H9 (cell line): ENCODE results near the gene SLC9B1. TPM values are rescaled to one million over a fixed set of nuclear protein-coding genes. Genes with fewer than 3 reads are reported as not detected.

Experiments
- DNase-seq: peaks from one replicate; pipeline ENCODE4 v3.0.0-alpha.2; 2017
- H2AFZ ChIP-seq: one replicate; pipeline ENCODE4 v1.6.1; 2013; ENCODE audit warnings: mild to moderate bottlenecking, low read length, control low read depth, moderate library complexity
- H2AK5ac ChIP-seq: 2 replicates; pipeline ENCODE4 v1.6.1; 2013; ENCODE audit warnings: low read length, control low read depth, mixed read lengths; ENCODE audit not compliant: insufficient read length
- H2BK120ac ChIP-seq: one replicate; pipeline ENCODE4 v1.6.1; 2013; ENCODE audit warnings: low read depth, mild to moderate bottlenecking, low read length, control low read depth, inconsistent platforms; ENCODE audit not compliant: poor library complexity, severe bottlenecking
- H2BK12ac ChIP-seq: 2 replicates; pipeline ENCODE4 v1.6.1; 2013; ENCODE audit warnings: low read length, control low read depth, mixed read lengths, low read depth; ENCODE audit not compliant: insufficient read length
- H2BK15ac ChIP-seq: 2 replicates; pipeline ENCODE4 v1.6.1; 2013; ENCODE audit warnings: low read depth, low read length, control low read depth
- H2BK20ac ChIP-seq: one replicate; pipeline ENCODE4 v1.6.1; 2013; ENCODE audit warnings: low read depth, mild to moderate bottlenecking, low read length, control low read depth, inconsistent platforms; ENCODE audit not compliant: poor library complexity, severe bottlenecking
- H2BK5ac ChIP-seq: 2 replicates; pipeline ENCODE4 v1.6.1; 2013; ENCODE audit warnings: low read length, control low read depth, mixed read lengths; ENCODE audit not compliant: insufficient read length
- H3K14ac ChIP-seq: 2 replicates; pipeline ENCODE4 v1.6.1; 2013; ENCODE audit warnings: low read length, control low read depth; ENCODE audit not compliant: insufficient read depth
- H3K18ac ChIP-seq: 2 replicates; pipeline ENCODE4 v1.6.1; 2013; ENCODE audit warnings: low read depth, mild to moderate bottlenecking, mixed read lengths, low read length, control low read depth; ENCODE audit not compliant: insufficient read length
- H3K23ac ChIP-seq: 2 replicates; pipeline ENCODE4 v1.6.1; 2013; ENCODE audit warnings: low read length, control low read depth, mixed read lengths, low read depth; ENCODE audit not compliant: insufficient read length
- H3K23me2 ChIP-seq: 2 replicates; pipeline ENCODE4 v1.6.1; 2013; ENCODE audit warnings: low read depth, mild to moderate bottlenecking, mixed read lengths, low read length, control low read depth; ENCODE audit not compliant: insufficient read length, poor library complexity, severe bottlenecking
- H3K27ac ChIP-seq: 2 replicates; pipeline ENCODE4 v1.5.1; 2013; ENCODE audit warnings: low read length, control low read depth, mixed read lengths, low read depth; ENCODE audit not compliant: insufficient read length
- H3K27me3 ChIP-seq: 2 replicates; pipeline ENCODE4 v1.6.1; 2013; ENCODE audit warnings: low read length, control low read depth, inconsistent platforms; ENCODE audit not compliant: insufficient read depth
- H3K4ac ChIP-seq: 2 replicates; pipeline ENCODE4 v1.6.1; 2013; ENCODE audit warnings: low read depth, mild to moderate bottlenecking, control low read depth, inconsistent platforms, low read length, moderate library complexity
- H3K4me1 ChIP-seq: 2 replicates; pipeline ENCODE4 v1.6.1; 2013; ENCODE audit warnings: low read length, control low read depth, inconsistent platforms; ENCODE audit not compliant: insufficient read depth
- H3K4me2 ChIP-seq: 2 replicates; pipeline ENCODE4 v1.6.1; 2013; ENCODE audit warnings: low read length, control low read depth, mixed read lengths; ENCODE audit not compliant: insufficient read length, insufficient read depth
- H3K56ac ChIP-seq: 2 replicates; pipeline ENCODE4 v1.6.1; 2013; ENCODE audit warnings: low read depth, mild to moderate bottlenecking, mixed read lengths, low read length, control low read depth; ENCODE audit not compliant: insufficient read length
- H3K79me1 ChIP-seq: 2 replicates; pipeline ENCODE4 v1.6.1; 2013; ENCODE audit warnings: low read depth, mild to moderate bottlenecking, moderate library complexity, low read length, control low read depth, inconsistent platforms; ENCODE audit not compliant: insufficient read depth, poor library complexity, severe bottlenecking
- H3K79me2 ChIP-seq: 2 replicates; pipeline ENCODE4 v1.6.1; 2013; ENCODE audit warnings: low read length, control low read depth, inconsistent platforms; ENCODE audit not compliant: insufficient read depth
- H3K9ac ChIP-seq: 2 replicates; pipeline ENCODE4 v1.6.1; 2013; ENCODE audit warnings: low read length, control low read depth, mixed read lengths; ENCODE audit not compliant: insufficient read length; ENCODE audit errors: extremely low read depth
- H3K9me3 ChIP-seq: one replicate; pipeline ENCODE4 v1.6.1; 2013; ENCODE audit warnings: low read depth, low read length, inconsistent platforms; ENCODE audit not compliant: control insufficient read depth
- H3T11ph ChIP-seq: one replicate; pipeline ENCODE4 v1.6.1; 2013; ENCODE audit warnings: mild to moderate bottlenecking, low read length, control low read depth, inconsistent platforms
- H4K20me1 ChIP-seq: one replicate; pipeline ENCODE4 v1.6.1; 2013; ENCODE audit not compliant: control insufficient read depth, insufficient read length, insufficient read depth
- H4K5ac ChIP-seq: 2 replicates; pipeline ENCODE4 v1.6.1; 2013; ENCODE audit warnings: low read depth, mild to moderate bottlenecking, mixed read lengths, low read length, control low read depth; ENCODE audit not compliant: insufficient read length
- H4K8ac ChIP-seq: replicated peaks from 2 replicates; pipeline ENCODE4 v1.6.1; 2013; ENCODE audit warnings: low read length, control low read depth, mixed read lengths, low read depth; ENCODE audit not compliant: insufficient read length
- H4K91ac ChIP-seq: 2 replicates; pipeline ENCODE4 v1.6.1; 2013; ENCODE audit warnings: low read depth, mild to moderate bottlenecking, moderate library complexity, mixed read lengths, low read length, control low read depth; ENCODE audit not compliant: insufficient read length
- H3K27ac Mint-ChIP-seq, 3 experiments: 2 replicates in 2 of 3; 3 replicates in 1 of 3; pipeline ENCODE4 v1.8.0; 2020 to 2021; ENCODE audit warnings: mixed read lengths in 3 of 3, mild to moderate bottlenecking in 1 of 3, moderate library complexity in 1 of 3
- H3K27me3 Mint-ChIP-seq: 2 replicates; pipeline ENCODE4 v1.8.0; 2021; ENCODE audit warnings: low read depth, mild to moderate bottlenecking, moderate library complexity, mixed read lengths
- H3K36me3 Mint-ChIP-seq, 3 experiments: 2 replicates in 2 of 3; 3 replicates in 1 of 3; pipeline ENCODE4 v1.8.0; 2020 to 2021; ENCODE audit warnings: low read depth in 3 of 3, mixed read lengths in 3 of 3; ENCODE audit not compliant: insufficient read depth in 1 of 3
- H3K4me1 Mint-ChIP-seq, 2 experiments: 2 replicates each; pipeline ENCODE4 v1.8.0; 2020; ENCODE audit warnings: mixed read lengths in 2 of 2
- H3K4me3 Mint-ChIP-seq, 2 experiments: 2 replicates in 1 of 2; 3 replicates in 1 of 2; pipeline ENCODE4 v1.8.0; 2020 to 2021; ENCODE audit warnings: mild to moderate bottlenecking in 2 of 2, mixed read lengths in 2 of 2, moderate library complexity in 1 of 2
- H3K9me3 Mint-ChIP-seq, 2 experiments: 2 replicates in 1 of 2; 3 replicates in 1 of 2; pipeline ENCODE4 v1.8.0; 2020; ENCODE audit warnings: mild to moderate bottlenecking in 2 of 2, mixed read lengths in 2 of 2, moderate library complexity in 1 of 2
- WGBS: extraction: QIAGEN DNeasy Blood & Tissue Kit; methylation state at CpG from one replicate; pipeline ENCODE4 v1.1.7; 2013; ENCODE audit warnings: missing lambda C conversion rate, low lambda C conversion rate, mixed read lengths; ENCODE audit not compliant: insufficient read length; ENCODE audit errors: extremely low coverage; 5-methylcytosine and 5-hydroxymethylcytosine counted together
- total RNA-seq: library from RNA; stranded (reverse); gene quantifications from 2 replicates; pipeline ENCODE4 v1.2.1, GENCODE V29; 2021
- TF ChIP-seq, protein P1 (sequence below): fragments of 200-600 bp; sonication (generic); conservative IDR thresholded peaks from 3 replicates; pipeline ENCODE4 v1.8.0; 2021; ENCODE audit warnings: antibody characterized with exemption, mild to moderate bottlenecking

SLC9B1 gene
- total RNA-seq, 1 experiment from 2014 or later, result 0.59 TPM

DNA sequence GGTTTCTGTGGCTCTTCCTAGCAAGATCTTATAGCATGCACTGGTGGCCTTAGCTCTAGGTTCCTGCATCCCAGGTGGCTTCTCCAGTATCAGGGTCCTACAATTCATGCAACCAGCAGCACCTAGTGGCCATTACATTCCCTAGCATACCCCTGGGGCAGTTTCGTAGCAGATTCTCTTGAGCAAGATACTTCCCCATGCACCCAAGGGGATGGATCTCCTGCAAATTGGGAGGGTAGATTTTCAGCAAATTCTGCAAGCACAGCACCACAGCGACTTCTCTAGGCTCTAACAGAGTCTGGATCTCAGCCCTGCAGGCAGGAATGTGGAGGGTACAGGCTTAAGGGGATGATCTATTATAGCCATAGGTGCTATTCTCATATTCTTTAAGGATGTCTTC, 13.1 kb upstream of the SLC9B1 start:
- H3K4me1 Mint-ChIP-seq, result no peaks in the 10 kb centered on the region

More for the DNA sequence above, 13.1 kb upstream of the SLC9B1 start:
- H2BK5ac ChIP-seq, result no peak overlapping the region
- H3K9ac ChIP-seq, result no peak overlapping the region
- no peak overlapping the region for H3K23ac ChIP-seq
- no peaks in the 10 kb centered on the region for H3K27me3 ChIP-seq
- no peak overlapping the region for H2BK12ac ChIP-seq
- H2BK120ac ChIP-seq, result no peak overlapping the region
- H4K91ac ChIP-seq, result no peak overlapping the region
- no peak overlapping the region for H3T11ph ChIP-seq
- H3K56ac ChIP-seq, result no peak overlapping the region
- H3K4ac ChIP-seq, result no peak overlapping the region
- Mint-ChIP-seq H3K27ac (no peak overlapping the region), H3K36me3 (no peaks in the 10 kb centered on the region), H3K9me3 (no peaks in the 10 kb centered on the region), H3K4me3 (no peak overlapping the region), H3K27me3 (no peaks in the 10 kb centered on the region; the same call in 1 of the 2 replicates)
- peak; percentile 77 for DNase-seq
- H4K8ac ChIP-seq, result no peak overlapping the region
- no peak overlapping the region for H3K18ac ChIP-seq
- H4K20me1 ChIP-seq, result no peaks in the 10 kb centered on the region
- no peak overlapping the region for H3K14ac ChIP-seq
- H3K9me3 ChIP-seq, result no peaks in the 10 kb centered on the region
- H3K79me1 ChIP-seq, result no peaks in the 10 kb centered on the region
- no peaks in the 10 kb centered on the region for H3K4me1 ChIP-seq
- H3K79me2 ChIP-seq, result no peaks in the 10 kb centered on the region
- no peak overlapping the region for H4K5ac ChIP-seq
- TF ChIP-seq, protein P1, sequence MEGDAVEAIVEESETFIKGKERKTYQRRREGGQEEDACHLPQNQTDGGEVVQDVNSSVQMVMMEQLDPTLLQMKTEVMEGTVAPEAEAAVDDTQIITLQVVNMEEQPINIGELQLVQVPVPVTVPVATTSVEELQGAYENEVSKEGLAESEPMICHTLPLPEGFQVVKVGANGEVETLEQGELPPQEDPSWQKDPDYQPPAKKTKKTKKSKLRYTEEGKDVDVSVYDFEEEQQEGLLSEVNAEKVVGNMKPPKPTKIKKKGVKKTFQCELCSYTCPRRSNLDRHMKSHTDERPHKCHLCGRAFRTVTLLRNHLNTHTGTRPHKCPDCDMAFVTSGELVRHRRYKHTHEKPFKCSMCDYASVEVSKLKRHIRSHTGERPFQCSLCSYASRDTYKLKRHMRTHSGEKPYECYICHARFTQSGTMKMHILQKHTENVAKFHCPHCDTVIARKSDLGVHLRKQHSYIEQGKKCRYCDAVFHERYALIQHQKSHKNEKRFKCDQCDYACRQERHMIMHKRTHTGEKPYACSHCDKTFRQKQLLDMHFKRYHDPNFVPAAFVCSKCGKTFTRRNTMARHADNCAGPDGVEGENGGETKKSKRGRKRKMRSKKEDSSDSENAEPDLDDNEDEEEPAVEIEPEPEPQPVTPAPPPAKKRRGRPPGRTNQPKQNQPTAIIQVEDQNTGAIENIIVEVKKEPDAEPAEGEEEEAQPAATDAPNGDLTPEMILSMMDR, result peak; percentile 83
- no peak overlapping the region for H3K4me2 ChIP-seq
- no CpG with 5 or more reads among the region's 2 CpGs for WGBS
- H2AFZ ChIP-seq, result no peak overlapping the region
- no peak overlapping the region for H2BK15ac ChIP-seq
- no peaks in the 10 kb centered on the region for H3K23me2 ChIP-seq
- no peak overlapping the region for H3K27ac ChIP-seq
- no peak overlapping the region for H2AK5ac ChIP-seq
- no peak overlapping the region for H2BK20ac ChIP-seq
